GM11168 (cell line): Measurements from ENCODE around the gene CCDC78.

Experiments used
- in situ Hi-C: fragments of 300-500 bp; cut with MboI; formaldehyde crosslinking; loops from one replicate; pipeline ENCODE4 v1.12.0; 2022; ENCODE audit warnings: low sequenced_read_pairs; ENCODE audit not compliant: unreplicated experiment

The CCDC78 gene

DNA sequence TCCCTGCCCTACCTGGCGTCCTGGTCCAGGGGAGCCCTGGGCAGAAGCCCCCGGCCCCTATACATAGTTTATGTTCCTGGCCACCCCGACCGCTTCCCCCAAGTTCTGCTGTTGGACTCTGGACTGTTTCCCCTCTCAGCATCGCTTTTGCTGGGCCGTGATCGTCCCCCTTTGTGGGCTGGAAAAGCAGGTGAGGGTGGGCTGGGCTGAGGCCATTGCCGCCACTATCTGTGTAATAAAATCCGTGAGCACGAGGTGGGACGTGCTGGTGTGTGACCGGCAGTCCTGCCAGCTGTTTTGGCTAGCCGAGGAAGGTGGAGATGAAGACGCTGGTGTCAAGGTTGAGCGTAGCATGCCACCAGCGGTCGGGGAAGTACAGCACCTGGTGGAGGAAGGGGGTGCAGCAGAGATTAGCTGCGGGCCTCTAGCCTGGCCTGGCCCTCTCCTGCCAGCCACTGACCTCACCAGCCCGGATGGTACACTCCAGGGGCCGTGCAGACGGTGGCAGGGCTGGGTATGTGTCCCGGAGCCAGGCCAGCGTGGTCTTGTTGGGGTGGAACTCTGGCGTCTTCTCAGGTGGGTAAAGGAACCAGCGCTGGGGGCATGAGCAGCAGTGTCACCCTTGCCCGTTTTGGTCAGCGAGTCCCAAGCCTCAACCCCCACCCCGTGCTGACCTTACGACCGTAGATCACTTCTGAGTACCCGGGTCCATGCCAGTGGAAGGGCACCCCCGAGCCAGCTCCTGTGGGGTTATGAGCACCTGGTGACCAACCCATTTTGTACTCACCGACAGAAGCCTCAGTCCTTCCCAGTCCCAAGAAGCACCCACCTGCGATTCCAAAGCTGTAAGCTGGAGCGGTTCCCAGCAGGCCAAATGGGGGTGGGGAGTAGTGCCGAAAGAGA is 43.5 kb downstream of the CCDC78 start:
- in situ Hi-C loops = no loop called here

DNA sequence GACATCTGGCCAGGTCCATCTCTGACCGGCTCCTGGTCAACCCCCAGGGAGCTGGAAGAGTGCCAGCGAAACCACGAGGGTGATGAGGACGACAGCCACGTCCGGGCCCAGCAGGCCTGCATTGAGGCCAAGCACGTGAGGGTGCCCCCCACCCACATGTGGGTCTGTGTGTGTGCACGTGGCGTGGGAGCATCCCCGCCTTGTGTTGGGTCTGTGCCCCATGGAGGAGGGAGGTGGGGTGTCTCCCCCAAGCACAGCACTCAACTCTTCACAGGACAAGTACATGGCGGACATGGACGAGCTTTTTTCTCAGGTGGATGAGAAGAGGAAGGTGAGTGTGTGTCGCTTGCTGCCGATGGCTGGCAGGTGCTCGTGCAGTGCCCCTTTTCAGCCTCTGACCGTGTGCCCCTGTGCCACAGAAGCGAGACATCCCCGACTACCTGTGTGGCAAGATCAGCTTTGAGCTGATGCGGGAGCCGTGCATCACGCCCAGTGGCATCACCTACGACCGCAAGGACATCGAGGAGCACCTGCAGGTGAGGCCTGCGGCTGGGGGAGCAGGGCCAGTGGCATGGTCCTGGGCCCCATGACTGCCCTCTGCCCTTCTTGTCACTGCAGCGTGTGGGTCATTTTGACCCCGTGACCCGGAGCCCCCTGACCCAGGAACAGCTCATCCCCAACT is 44.4 kb downstream of the CCDC78 start:
- in situ Hi-C loops = no loop called here

DNA sequence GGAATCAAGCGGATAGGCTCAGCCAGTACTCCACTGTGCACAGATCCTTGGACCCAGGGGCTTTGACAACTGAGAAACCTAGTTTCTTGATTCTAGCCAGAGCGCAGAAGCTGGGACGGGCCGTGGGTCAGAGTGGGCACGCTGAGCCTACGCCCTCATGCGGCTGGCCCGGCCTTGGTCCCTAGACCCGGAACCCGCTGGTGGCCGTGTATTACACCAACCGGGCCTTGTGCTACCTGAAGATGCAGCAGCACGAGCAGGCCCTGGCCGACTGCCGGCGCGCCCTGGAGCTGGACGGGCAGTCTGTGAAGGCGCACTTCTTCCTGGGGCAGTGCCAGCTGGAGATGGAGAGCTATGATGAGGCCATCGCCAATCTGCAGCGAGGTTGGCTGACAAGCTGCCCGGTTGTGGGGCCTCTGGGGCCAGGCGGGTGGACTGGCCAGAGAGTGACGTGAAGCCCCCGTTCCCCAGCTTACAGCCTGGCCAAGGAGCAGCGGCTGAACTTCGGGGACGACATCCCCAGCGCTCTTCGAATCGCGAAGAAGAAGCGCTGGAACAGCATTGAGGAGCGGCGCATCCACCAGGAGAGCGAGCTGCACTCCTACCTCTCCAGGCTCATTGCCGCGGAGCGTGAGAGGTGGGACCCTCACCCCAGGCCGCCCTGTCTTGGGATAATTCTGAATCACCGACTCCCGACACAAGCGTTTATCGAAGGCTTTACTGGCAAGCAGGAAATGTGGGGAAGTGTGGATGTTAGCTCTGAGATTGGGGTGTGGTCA is 45.1 kb downstream of the CCDC78 start:
- in situ Hi-C loops = no loop called here

DNA sequence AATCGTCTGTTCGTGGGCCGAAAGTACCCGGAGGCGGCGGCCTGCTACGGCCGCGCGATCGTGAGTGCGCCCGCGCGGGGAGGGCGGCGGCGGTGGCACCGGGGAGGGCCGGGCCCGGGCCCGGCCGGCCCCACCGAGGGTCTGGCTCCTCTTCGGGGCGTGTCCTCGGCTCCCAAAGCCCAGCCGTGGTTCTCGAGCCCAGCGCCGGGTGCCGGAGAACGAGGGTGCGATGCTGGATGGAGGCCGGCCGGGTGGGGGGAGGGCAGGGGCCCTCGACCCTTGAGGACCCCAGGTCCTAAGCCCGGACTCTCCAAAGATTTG is 45.7 kb downstream of the CCDC78 start:
- in situ Hi-C loops = no loop called here

DNA sequence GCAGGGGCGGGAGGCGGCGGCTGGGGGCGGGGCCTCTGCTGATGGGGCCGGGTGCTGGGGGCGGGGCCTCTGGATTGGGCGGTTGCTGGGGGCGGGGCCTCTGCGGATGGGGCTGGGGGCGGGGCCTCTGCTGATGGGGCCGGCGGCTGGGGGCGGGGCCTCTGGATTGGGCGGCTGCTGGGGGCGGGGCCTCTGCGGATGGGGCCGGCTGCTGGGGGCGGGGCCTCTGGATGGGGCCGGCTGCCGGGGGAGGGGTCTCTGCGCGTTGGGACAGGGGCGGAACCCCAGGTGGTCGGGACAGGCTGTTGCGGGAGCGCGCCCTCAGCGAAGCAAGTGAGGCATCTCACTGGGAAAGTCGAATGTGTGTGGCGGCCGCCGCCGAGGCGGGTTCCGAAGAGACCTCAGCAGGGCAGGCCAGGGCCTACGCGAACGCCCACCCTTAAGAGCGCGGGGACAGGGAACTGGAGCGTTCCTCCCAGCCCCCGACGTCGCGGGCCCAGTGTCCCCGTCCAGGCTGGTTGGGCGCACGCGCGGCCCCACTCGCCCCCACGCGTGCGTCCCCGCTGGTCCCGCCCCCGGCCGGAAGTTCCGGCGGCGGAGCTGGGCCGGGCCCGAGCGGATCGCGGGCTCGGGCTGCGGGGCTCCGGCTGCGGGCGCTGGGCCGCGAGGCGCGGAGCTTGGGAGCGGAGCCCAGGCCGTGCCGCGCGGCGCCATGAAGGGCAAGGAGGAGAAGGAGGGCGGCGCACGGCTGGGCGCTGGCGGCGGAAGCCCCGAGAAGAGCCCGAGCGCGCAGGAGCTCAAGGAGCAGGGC is 46.2 kb downstream of the CCDC78 start, which contains the start of gene STUB1:
STUB1 (plus strand) TSS at position 597 of the 811 bp plus-strand sequence; CDS start at position 713, 116 bp downstream.
- in situ Hi-C loops = no loop called here

DNA sequence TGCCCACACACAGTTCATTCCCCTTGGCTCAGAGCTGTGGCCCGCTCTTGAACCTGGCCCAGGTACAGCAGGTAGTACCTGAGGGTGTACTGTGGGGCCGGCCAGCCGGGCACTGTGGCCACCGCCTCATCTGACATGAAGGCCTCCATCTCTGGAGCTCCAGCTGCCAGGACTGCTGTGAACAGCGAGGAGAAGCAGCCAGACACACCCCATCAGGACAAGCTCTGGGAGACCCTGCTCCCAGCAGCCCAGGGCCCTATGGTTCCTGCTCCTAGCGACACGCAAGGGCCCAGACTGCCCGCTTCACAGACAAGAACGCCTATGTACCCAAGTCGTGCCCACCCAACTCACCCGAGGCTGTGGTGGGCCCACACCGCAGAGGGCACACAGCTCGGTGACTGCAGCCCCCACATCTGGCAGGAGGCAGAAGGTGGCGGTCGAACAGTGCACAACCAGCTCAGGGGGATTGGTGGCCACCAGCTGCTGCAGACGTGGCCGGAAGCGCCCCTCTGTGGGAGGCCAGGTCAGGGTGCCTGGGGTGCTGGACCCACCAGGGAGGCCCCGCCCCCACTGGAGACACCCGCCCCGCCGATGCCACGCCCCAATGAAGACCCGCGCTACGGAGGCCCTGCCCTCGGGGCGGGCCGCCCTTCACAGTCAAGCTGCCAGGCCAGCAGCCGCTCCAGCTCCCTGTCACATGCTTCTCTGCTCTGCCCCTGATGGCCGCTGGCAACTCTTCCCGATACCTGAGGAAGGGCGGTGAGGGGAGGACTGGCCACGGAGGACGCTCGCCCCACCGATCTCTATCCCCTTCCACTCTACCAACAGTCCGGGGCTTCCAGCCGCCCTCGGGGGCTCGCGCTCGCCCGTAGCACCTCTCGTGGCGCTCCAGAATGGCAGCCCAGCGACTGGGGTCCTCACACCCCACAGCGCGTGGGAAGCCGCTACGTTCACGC is 47.1 kb downstream of the CCDC78 start:
- in situ Hi-C loops = no loop called here

DNA sequence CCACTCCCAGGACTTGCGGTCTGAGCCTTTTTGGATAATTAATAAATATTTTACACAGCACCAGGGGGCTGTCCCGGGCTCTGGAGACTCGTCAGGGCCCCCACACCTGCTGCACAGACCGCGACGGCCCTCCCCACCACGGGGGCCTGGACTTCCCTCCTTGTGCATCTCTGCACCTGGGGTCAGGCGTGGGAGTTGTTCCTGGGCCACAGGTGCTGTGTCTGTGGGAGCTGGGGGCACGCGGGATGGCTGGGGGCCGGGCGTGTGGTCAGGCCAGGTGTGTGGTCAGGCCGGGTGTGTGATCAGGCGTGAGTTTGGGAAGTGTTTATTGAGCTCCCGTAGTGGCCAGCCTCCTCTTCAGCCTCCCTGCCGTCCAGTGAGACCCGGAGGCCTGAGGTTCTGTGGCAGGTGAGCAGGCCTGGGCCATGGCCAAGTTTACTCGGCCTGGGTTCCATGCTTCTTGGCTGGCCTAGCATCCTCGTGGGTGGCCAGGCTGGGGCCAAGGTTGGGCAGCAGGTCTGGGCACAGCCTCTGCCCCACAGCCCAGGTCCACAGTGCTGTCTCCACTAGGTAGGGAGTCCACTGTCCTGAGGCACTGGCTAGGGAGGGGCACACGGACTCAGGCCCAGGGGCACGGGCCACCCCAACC is 47.9 kb downstream of the CCDC78 start:
- in situ Hi-C loops = no loop called here

DNA sequence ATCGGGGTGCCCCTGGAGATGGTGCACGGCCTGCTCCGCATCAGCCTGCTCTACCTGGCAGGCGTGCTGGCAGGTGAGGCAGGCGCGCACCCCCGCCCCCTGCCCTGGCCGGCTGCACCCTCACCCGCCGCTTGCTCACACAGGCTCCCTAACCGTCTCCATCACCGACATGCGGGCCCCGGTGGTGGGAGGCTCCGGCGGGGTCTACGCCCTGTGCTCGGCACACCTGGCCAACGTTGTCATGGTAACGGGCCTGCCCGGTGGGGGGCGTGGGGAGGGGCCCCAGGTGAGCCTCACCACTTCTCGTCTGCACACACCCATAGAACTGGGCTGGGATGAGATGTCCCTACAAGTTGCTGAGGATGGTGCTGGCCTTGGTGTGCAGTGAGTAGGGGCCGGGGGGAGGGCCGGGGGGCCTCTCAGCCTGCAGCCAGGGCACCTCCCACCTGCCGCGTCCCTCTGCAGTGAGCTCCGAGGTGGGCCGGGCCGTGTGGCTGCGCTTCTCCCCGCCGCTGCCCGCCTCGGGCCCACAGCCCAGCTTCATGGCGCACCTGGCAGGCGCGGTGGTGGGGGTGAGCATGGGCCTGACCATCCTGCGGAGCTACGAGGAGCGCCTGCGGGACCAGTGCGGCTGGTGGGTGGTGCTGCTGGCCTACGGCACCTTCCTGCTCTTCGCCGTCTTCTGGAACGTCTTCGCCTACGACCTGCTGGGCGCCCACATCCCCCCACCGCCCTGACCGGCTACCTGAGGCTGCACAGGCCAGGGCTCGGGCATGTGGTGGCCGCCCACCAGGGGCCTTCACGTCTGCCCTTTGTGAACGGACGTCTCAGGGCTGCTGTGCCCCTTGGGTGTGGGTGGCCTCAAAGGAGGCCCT is 48.7 kb downstream of the CCDC78 start:
- in situ Hi-C loops = no loop called here

DNA sequence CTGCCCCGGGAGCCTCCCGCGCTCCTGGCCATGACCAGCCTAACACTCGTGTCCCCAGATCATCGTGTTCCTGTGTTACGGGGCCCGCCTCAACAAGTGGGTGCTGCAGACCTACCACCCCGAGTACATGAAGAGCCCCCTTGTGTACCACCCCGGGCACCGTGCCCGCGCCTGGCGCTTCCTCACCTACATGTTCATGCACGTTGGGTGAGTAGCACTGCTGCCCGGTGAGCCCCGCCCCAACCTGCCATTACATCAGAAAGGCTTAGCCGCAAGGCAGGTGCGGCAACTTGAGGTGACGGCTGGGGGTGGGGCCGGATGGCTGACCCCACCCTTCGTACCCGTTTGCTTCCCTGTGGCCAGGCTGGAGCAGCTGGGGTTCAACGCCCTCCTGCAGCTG is 49.3 kb downstream of the CCDC78 start:
- in situ Hi-C loops = no loop called here

DNA sequence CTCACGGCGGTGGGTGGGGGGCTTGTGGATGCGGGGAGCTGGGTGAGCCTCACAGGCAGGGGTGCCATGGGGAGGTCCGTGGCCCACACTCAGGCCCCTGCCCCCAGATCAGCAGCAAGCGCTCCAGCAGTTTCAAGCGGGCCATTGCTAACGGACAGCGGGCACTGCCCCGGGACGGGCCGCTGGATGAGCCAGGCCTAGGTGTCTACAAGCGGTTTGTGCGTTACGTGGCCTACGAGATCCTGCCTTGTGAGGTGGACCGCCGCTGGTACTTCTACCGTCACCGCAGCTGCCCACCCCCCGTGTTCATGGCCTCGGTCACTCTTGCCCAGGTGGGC is 49.7 kb downstream of the CCDC78 start:
- in situ Hi-C loops = no loop called here

DNA sequence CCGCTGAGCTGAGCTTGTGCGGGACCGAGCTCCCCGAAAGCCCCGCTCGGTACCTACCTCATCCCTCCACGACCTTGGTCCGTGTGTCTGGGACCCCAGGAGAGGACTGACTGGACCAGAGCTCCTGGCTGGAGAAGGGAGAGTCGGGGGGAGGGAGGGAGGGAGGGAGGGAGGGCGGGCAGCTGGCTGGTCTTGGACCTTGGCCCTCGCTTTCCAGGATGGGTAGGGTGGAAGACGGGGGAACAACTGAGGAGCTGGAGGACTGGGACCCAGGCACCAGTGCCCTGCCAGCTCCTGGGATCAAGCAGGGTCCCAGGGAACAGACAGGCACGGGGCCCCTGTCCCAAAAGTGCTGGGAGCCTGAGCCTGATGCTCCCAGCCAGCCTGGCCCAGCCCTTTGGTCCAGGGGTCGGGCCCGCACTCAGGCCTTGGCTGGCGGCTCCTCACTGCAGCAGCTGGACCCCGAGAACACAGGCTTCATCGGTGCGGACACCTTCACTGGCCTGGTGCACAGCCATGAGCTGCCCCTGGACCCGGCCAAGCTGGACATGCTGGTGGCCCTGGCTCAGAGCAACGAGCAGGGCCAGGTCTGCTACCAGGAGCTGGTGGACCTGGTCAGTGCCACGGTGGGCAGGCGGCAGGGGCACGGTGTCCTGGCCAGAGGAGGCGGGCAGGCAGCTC is 50.2 kb downstream of the CCDC78 start:
- in situ Hi-C loops = no loop called here

DNA sequence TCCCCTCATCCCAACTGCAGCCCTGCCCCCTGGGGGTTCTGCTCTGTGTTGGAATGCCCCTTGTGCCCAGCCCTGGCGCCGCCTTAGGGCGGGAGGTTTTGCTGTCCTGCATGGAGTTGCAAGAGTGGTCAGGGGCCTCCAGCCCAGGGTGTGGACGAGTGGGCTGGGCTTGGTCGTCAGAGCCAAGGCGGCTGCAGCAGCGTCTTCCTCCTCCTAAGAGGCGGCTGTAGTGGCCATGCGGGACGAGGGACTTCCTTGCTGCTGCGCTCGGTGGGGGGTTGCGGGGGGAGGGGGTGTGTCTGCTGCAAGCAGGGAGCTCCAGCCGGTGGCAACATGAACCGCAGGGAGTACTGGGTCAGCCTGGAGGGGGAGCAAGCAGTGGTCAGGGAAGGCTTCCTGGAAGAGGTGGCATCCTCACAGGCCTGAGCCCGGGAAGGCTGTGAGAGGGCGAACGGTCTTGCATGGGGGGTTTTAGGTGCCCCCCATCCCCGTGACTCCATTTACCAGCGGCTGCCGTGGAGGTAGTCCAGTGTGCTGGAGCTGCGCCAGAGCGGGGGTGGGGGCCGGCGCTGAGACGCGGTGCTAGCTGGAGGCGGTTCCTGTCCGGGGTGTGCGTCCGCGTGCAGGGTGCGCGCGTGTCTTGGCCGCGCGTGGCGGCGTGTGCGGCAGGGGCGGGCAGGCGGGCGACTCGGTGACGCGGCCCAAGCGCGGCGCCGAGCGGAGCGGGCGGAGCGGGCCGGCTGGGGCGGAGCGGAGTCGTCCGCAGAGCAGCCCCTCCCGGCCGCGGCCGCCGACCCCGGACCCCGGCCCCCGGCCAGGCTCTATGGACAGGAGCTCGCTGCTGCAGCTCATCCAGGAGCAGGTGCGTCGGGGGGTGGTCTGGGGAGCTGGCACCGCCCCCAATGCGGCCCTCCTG is 51.0 kb downstream of the CCDC78 start, which contains the start of gene RHBDL1:
RHBDL1 (plus strand) TSS at position 704 of the 916 bp plus-strand sequence; CDS start at position 824, 120 bp downstream.
- in situ Hi-C loops = no loop called here

DNA sequence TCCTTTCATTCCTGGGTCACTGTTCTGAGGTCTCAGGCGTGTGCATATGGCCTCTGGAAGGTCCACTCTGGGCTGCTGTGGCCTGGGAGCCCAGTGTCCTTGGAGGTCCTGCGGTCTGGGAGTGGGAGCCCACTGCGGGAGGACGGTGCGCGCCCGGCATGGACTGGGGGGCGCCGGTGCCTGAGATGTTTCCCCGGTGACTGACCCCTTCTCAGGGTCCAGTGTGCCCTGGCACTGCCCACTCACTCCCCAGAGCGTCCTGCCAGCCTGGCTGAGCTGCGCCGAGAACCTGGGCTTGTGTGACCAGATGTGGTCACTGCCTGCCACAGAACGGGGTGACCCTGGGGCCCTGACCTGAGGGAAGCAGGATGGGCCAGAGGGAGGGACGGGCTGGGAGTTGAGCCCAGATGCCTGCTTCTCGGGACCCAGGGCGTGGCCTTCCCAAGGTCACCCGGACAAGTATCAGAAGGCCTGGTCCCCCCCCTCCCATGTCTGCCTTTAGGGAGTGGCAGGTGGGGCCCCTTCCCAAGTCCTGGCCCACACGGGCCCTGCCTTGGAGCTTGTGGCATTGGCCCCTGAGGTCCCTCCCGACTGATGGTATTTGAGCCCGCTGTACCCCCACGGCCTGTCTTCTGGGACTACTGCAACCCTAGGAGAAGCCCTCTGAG is 51.9 kb downstream of the CCDC78 start:
- in situ Hi-C loops = no loop called here

DNA sequence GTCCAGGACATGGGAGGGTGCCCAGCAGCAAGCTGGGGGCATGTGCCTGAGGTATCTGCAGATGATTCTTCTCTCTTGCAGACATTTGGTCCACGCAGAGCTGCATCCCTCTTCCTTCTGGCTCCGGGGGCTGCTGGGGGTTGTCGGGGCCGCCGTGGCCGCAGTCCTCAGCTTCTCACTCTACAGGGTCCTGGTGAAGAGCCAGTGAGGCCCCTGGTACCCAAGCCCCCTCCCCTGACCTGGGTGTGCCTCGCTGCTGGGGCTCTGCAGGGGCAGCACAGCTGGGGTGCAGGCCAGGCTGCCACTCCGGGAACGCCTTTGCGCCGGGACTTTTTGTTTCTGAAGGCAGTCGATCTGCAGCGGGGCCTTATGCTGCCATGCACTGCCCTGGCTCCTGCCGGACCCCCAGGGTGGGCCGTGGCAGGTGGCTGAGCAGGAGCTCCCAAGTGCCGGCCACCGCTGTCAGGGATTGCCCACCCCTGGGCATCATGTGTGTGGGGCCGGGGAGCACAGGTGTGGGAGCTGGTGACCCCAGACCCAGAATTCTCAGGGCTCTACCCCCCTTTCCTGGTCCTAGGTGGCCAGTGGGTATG is 52.7 kb downstream of the CCDC78 start:
- in situ Hi-C loops = no loop called here

DNA sequence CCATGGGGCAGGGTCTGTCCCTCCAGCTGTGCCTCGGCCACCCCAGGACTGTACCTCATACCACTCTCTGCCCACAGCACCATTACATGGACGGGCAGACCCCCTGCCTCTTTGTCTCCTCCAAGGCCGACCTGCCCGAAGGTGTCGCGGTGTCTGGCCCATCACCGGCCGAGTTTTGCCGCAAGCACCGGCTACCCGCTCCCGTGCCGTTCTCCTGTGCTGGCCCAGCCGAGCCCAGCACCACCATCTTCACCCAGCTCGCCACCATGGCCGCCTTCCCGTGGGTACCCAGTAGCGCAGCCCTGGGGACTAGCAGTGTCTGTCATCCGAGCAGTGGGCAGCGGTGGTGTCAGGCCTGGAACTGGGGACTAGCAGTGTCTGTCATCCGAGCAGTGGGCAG is 53.4 kb downstream of the CCDC78 start:
- in situ Hi-C loops = no loop called here
